Stimulated activated naive CD4-positive, alpha-beta T cell treated with Interleukin-2 at 50 U/mL for 16 hours (primary cell): ENCODE measurements around the gene RTN4R.

Experiments used
- DNase-seq: peaks from one replicate; lab custom pipeline; 2025; lab: John Stamatoyannopoulos, UW

Gene RTN4R

GRCh38 chr22:20228939-20229272 is 39.2 kb downstream of the RTN4R start:
- no peak for DNase-seq

- DNase-seq = no peak
Observed at GRCh38 chr22:20228055-20228938, 39.8 kb downstream of the RTN4R start.

- DNase-seq = no peak
Observed at GRCh38 chr22:20227363-20227762, 40.8 kb downstream of the RTN4R start.

GRCh38 chr22:20226760-20227350 is 41.3 kb downstream of the RTN4R start:
- no peak for DNase-seq

GRCh38 chr22:20226077-20226716 is 41.9 kb downstream of the RTN4R start:
- no peak for DNase-seq

GRCh38 chr22:20225693-20225966 is 42.5 kb downstream of the RTN4R start:
- DNase-seq = no peak

- DNase-seq = no peak
Observed at GRCh38 chr22:20224917-20225692, 43.0 kb downstream of the RTN4R start.

- DNase-seq = no peak
Observed at GRCh38 chr22:20224256-20224626, 43.9 kb downstream of the RTN4R start.

GRCh38 chr22:20223421-20224255 is 44.5 kb downstream of the RTN4R start:
- DNase-seq = no peak

- DNase-seq = no peak
Observed at GRCh38 chr22:20222764-20223420, 45.2 kb downstream of the RTN4R start.

- DNase-seq = no peak
Observed at GRCh38 chr22:20221421-20222340, 46.4 kb downstream of the RTN4R start.

GRCh38 chr22:20220629-20221026 is 47.5 kb downstream of the RTN4R start:
- DNase-seq = no peak

GRCh38 chr22:20219667-20220628 is 48.2 kb downstream of the RTN4R start:
- DNase-seq = no peak

- DNase-seq = no peak
Observed at GRCh38 chr22:20218987-20219386, 49.1 kb downstream of the RTN4R start.

GRCh38 chr22:20218326-20218872 is 49.7 kb downstream of the RTN4R start:
- DNase-seq = no peak

- DNase-seq = no peak
Observed at GRCh38 chr22:20217563-20217962, 50.6 kb downstream of the RTN4R start.

- DNase-seq = no peak
Observed at GRCh38 chr22:20216863-20217499, 51.1 kb downstream of the RTN4R start.

GRCh38 chr22:20215742-20216141 is 52.4 kb downstream of the RTN4R start:
- no peak for DNase-seq
